BE2C (cell line): Measurements from ENCODE around the gene ZDHHC16.

ENCODE experiments used
- DNase-seq: peaks from one replicate; pipeline ENCODE4 v3.0.0-alpha.2; 2020
- H3K27me3 ChIP-seq: fragments of 250-450 bp; sonication (Bioruptor Pico); 2 replicates; pipeline ENCODE4 v1.5.1; 2020; ENCODE audit warnings: mild to moderate bottlenecking
- H3K36me3 ChIP-seq: fragments of 250-450 bp; sonication (Bioruptor Pico); 2 replicates; pipeline ENCODE4 v1.5.1; 2020; ENCODE audit warnings: mild to moderate bottlenecking
- H3K4me1 ChIP-seq: fragments of 250-450 bp; sonication (Bioruptor Pico); 2 replicates; pipeline ENCODE4 v1.5.1; 2020
- H3K4me3 ChIP-seq: 2 replicates; pipeline ENCODE4 v1.5.1; 2011; ENCODE audit warnings: low read depth, low read length
- H3K9me3 ChIP-seq: fragments of 250-450 bp; sonication (Bioruptor Pico); 2 replicates; pipeline ENCODE4 v1.5.1; 2020
- CTCF ChIP-seq: IDR thresholded peaks from 2 replicates; pipeline ENCODE4 v1.5.1; 2012; ENCODE audit warnings: mild to moderate bottlenecking, low read depth, low read length

The ZDHHC16 gene

GRCh38 chr10:97506199-97506991, 60.4 kb downstream of the ZDHHC16 start:
- H3K9me3 ChIP-seq: no peaks in the 10 kb centered on the region
- no peaks in the 10 kb centered on the region for H3K4me1 ChIP-seq
- peaks cover 2% of the 10 kb centered on the region for H3K27me3 ChIP-seq
- no peaks in the 10 kb centered on the region for H3K36me3 ChIP-seq
- no peak for DNase-seq
- no peak for TF ChIP-seq CTCF
- H3K4me3 ChIP-seq: no peak overlapping the region
